H1 (cell line): ENCODE results near the gene NLRP10. TPM values are rescaled to one million over a fixed set of nuclear protein-coding genes. Genes with fewer than 3 reads are reported as not detected.
A peak's percentile ranks its signal among the peaks of the same experiment; 100 is the strongest.

Source experiments
- BACH1 ChIP-seq: IDR thresholded peaks from 2 replicates; pipeline ENCODE4 v1.6.1; 2012; ENCODE audit warnings: low read length, improper control_type of control experiment
- BRCA1 ChIP-seq: IDR thresholded peaks from 2 replicates; pipeline ENCODE4 v1.6.1; 2012; ENCODE audit warnings: low read depth, low read length, improper control_type of control experiment
- CEBPB ChIP-seq: IDR thresholded peaks from 2 replicates; pipeline ENCODE4 v1.6.1; 2012; ENCODE audit warnings: low read depth, low read length
- JUND ChIP-seq: IDR thresholded peaks from 2 replicates; pipeline ENCODE4 v1.6.1; 2011; ENCODE audit warnings: mild to moderate bottlenecking, improper control_type of control experiment, low read length
- KDM5A ChIP-seq: fragments of 200-600 bp; IDR thresholded peaks from 2 replicates; pipeline ENCODE4 v1.7.1; 2012; ENCODE audit warnings: mild to moderate bottlenecking, low read length, inconsistent platforms, mixed read lengths
- NRF1 ChIP-seq: IDR thresholded peaks from 2 replicates; pipeline ENCODE4 v1.6.1; 2011; ENCODE audit warnings: mild to moderate bottlenecking, low read depth, low read length, improper control_type of control experiment
- PHF8 ChIP-seq: fragments of 200-600 bp; sonication (generic); conservative IDR thresholded peaks from 2 replicates; pipeline ENCODE4 v1.7.1; 2012; ENCODE audit warnings: low read depth, mild to moderate bottlenecking, inconsistent platforms, low read length, moderate library complexity
- SP2 ChIP-seq: IDR thresholded peaks from 2 replicates; pipeline ENCODE4 v1.6.1; 2012; ENCODE audit warnings: mild to moderate bottlenecking, low read length, inconsistent platforms
- polyA plus RNA-seq, 7 experiments: library from polyadenylated mRNA; depleted of rRNA in 3 of 7; stranded (reverse) in 5 of 7; unstranded in 2 of 7; fragments of >200 nt in 5 of 7; fragments of 200-250 nt in 2 of 7; gene quantifications; 1 replicate in 5 of 7; 2 replicates in 1 of 7; 4 replicates in 1 of 7; pipeline versions ENCODE4 v1.2.1 to v1.2.3, GENCODE V29; 2011 to 2013; ENCODE audit warnings: missing spikeins in 2 of 7, mixed read lengths in 2 of 7
- total RNA-seq: library from RNA; stranded (reverse); fragmentation: NEBNext Ultra II Directional; extraction: Animal tissue kit (Norgen Biotek cat#: 25700); gene quantifications from 2 replicates; pipeline ENCODE4 v1.2.1, GENCODE V29; 2021
- TF ChIP-seq, protein P1 (sequence below): IDR thresholded peaks from 2 replicates; pipeline ENCODE4 v1.6.1; 2011; ENCODE audit warnings: low read depth, mild to moderate bottlenecking, low read length; ENCODE audit not compliant: insufficient read depth
- TF ChIP-seq, protein P2 (sequence below): fragments of 300-600 bp; sonication (generic); IDR thresholded peaks from 2 replicates; pipeline ENCODE4 v1.7.1; 2012; ENCODE audit warnings: low read length, moderate library complexity, mild to moderate bottlenecking, inconsistent platforms; ENCODE audit not compliant: insufficient replicate concordance

NLRP10 gene
- total and polyA plus RNA-seq, 2 of the 8 experiments (the other 6 are each of a cell fraction or from before 2014, with no cell fraction given): 0.71 TPM; not detected in 1

DNA sequence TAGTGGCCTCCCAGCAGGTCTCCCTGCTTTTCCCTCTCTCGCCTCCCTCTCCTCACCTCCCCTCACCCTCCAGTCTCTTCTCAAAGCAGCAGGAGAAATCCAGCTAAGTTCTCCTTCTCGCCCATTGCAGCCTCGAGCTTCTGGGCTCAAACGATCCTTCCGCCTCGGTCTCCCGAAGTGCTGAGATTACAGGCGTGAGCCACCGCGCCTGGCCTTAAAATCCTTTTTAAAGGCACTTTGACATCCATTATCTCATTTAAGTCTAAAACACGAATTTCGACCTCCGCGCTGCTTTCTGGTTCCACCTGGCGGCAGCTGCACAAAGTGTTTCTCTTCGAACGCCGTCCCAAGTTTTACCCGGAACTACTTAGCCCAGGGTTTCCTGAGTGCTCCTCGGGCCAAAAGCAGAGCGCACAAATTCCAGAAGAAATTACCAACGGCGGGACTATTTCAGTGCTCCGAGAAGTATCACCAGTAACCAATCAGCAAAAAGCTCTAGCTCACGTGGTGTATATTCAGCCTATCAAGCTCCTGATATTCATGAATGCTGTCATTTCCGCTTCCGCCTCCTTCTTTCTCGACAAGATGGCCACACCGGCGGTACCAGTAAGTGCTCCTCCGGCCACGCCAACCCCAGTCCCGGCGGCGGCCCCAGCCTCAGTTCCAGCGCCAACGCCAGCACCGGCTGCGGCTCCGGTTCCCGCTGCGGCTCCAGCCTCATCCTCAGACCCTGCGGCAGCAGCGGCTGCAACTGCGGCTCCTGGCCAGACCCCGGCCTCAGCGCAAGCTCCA, 21.7 kb upstream of the NLRP10 start, which contains the start of gene EIF3F (continued):
- peak; percentile 74; the same call in 1 of the 2 replicates for TF ChIP-seq JUND
- TF ChIP-seq SP2: no peak
- TF ChIP-seq CEBPB: no peak
- peak; percentile 93 for TF ChIP-seq KDM5A
- peak; percentile 74 for TF ChIP-seq PHF8
- TF ChIP-seq BACH1: no peak
- TF ChIP-seq, protein P1, sequence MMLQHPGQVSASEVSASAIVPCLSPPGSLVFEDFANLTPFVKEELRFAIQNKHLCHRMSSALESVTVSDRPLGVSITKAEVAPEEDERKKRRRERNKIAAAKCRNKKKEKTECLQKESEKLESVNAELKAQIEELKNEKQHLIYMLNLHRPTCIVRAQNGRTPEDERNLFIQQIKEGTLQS: peak; percentile 72
- no peak for TF ChIP-seq NRF1
- TF ChIP-seq, protein P2, sequence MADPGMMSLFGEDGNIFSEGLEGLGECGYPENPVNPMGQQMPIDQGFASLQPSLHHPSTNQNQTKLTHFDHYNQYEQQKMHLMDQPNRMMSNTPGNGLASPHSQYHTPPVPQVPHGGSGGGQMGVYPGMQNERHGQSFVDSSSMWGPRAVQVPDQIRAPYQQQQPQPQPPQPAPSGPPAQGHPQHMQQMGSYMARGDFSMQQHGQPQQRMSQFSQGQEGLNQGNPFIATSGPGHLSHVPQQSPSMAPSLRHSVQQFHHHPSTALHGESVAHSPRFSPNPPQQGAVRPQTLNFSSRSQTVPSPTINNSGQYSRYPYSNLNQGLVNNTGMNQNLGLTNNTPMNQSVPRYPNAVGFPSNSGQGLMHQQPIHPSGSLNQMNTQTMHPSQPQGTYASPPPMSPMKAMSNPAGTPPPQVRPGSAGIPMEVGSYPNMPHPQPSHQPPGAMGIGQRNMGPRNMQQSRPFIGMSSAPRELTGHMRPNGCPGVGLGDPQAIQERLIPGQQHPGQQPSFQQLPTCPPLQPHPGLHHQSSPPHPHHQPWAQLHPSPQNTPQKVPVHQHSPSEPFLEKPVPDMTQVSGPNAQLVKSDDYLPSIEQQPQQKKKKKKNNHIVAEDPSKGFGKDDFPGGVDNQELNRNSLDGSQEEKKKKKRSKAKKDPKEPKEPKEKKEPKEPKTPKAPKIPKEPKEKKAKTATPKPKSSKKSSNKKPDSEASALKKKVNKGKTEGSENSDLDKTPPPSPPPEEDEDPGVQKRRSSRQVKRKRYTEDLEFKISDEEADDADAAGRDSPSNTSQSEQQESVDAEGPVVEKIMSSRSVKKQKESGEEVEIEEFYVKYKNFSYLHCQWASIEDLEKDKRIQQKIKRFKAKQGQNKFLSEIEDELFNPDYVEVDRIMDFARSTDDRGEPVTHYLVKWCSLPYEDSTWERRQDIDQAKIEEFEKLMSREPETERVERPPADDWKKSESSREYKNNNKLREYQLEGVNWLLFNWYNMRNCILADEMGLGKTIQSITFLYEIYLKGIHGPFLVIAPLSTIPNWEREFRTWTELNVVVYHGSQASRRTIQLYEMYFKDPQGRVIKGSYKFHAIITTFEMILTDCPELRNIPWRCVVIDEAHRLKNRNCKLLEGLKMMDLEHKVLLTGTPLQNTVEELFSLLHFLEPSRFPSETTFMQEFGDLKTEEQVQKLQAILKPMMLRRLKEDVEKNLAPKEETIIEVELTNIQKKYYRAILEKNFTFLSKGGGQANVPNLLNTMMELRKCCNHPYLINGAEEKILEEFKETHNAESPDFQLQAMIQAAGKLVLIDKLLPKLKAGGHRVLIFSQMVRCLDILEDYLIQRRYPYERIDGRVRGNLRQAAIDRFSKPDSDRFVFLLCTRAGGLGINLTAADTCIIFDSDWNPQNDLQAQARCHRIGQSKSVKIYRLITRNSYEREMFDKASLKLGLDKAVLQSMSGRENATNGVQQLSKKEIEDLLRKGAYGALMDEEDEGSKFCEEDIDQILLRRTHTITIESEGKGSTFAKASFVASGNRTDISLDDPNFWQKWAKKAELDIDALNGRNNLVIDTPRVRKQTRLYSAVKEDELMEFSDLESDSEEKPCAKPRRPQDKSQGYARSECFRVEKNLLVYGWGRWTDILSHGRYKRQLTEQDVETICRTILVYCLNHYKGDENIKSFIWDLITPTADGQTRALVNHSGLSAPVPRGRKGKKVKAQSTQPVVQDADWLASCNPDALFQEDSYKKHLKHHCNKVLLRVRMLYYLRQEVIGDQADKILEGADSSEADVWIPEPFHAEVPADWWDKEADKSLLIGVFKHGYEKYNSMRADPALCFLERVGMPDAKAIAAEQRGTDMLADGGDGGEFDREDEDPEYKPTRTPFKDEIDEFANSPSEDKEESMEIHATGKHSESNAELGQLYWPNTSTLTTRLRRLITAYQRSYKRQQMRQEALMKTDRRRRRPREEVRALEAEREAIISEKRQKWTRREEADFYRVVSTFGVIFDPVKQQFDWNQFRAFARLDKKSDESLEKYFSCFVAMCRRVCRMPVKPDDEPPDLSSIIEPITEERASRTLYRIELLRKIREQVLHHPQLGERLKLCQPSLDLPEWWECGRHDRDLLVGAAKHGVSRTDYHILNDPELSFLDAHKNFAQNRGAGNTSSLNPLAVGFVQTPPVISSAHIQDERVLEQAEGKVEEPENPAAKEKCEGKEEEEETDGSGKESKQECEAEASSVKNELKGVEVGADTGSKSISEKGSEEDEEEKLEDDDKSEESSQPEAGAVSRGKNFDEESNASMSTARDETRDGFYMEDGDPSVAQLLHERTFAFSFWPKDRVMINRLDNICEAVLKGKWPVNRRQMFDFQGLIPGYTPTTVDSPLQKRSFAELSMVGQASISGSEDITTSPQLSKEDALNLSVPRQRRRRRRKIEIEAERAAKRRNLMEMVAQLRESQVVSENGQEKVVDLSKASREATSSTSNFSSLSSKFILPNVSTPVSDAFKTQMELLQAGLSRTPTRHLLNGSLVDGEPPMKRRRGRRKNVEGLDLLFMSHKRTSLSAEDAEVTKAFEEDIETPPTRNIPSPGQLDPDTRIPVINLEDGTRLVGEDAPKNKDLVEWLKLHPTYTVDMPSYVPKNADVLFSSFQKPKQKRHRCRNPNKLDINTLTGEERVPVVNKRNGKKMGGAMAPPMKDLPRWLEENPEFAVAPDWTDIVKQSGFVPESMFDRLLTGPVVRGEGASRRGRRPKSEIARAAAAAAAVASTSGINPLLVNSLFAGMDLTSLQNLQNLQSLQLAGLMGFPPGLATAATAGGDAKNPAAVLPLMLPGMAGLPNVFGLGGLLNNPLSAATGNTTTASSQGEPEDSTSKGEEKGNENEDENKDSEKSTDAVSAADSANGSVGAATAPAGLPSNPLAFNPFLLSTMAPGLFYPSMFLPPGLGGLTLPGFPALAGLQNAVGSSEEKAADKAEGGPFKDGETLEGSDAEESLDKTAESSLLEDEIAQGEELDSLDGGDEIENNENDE: peak; percentile 52
- no peak for TF ChIP-seq BRCA1
